ENCODE measurements around the gene CHN2.

The CHN2 gene

DNA sequence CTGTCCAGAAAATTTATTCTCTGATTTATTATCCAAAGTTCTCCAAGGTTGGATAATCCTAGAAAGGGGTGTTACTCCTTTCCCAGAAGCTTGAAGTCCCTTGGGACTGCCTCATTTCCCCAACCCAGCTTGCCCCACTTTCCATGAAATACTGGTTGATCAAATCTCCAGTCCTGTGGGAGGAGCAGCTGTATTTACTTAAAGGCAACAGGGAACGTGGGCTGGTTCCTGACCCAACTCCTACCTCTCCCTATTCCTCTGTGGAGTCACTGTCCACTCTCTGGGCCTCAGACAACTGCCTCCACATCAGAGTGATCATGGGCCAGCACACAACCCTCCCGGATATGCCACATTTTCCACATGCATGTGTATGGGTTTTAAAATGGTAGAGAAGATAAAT lies 202.8 kb downstream of the CHN2 start:
- no peak for ATAC-seq
- no peak for TF ChIP-seq TOX (CRISPR knock-in tag; IDR thresholded peaks at IDR 0.05; ENCODE audit: borderline replicate concordance)
- no peak for TF ChIP-seq TCF4 (CRISPR knock-in tag; IDR thresholded peaks at IDR 0.05; ENCODE audit: borderline replicate concordance)
- no peak for TF ChIP-seq ZFP3 (CRISPR knock-in tag; IDR thresholded peaks at IDR 0.05)
- TF ChIP-seq SNAI2 (CRISPR knock-in tag; IDR thresholded peaks at IDR 0.05), result no peak
- TF ChIP-seq ARNTL (CRISPR knock-in tag; IDR thresholded peaks at IDR 0.05; ENCODE audit: borderline replicate concordance, low read depth), result no peak
- TF ChIP-seq CSDC2 (CRISPR knock-in tag; IDR thresholded peaks at IDR 0.05), result no peak
- no peak for TF ChIP-seq PPARA (CRISPR knock-in tag; IDR thresholded peaks at IDR 0.05; ENCODE audit: borderline replicate concordance)
- TF ChIP-seq, protein P1, sequence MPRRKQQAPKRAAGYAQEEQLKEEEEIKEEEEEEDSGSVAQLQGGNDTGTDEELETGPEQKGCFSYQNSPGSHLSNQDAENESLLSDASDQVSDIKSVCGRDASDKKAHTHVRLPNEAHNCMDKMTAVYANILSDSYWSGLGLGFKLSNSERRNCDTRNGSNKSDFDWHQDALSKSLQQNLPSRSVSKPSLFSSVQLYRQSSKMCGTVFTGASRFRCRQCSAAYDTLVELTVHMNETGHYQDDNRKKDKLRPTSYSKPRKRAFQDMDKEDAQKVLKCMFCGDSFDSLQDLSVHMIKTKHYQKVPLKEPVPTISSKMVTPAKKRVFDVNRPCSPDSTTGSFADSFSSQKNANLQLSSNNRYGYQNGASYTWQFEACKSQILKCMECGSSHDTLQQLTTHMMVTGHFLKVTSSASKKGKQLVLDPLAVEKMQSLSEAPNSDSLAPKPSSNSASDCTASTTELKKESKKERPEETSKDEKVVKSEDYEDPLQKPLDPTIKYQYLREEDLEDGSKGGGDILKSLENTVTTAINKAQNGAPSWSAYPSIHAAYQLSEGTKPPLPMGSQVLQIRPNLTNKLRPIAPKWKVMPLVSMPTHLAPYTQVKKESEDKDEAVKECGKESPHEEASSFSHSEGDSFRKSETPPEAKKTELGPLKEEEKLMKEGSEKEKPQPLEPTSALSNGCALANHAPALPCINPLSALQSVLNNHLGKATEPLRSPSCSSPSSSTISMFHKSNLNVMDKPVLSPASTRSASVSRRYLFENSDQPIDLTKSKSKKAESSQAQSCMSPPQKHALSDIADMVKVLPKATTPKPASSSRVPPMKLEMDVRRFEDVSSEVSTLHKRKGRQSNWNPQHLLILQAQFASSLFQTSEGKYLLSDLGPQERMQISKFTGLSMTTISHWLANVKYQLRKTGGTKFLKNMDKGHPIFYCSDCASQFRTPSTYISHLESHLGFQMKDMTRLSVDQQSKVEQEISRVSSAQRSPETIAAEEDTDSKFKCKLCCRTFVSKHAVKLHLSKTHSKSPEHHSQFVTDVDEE (CRISPR knock-in tag; IDR thresholded peaks at IDR 0.05), result no peak
- TF ChIP-seq RARB (CRISPR knock-in tag; IDR thresholded peaks at IDR 0.05), result no peak
- TF ChIP-seq ZNF70 (CRISPR knock-in tag; IDR thresholded peaks at IDR 0.05), result no peak
- no peak for TF ChIP-seq ISL1 (CRISPR knock-in tag; IDR thresholded peaks at IDR 0.05)
- TF ChIP-seq, protein P2, sequence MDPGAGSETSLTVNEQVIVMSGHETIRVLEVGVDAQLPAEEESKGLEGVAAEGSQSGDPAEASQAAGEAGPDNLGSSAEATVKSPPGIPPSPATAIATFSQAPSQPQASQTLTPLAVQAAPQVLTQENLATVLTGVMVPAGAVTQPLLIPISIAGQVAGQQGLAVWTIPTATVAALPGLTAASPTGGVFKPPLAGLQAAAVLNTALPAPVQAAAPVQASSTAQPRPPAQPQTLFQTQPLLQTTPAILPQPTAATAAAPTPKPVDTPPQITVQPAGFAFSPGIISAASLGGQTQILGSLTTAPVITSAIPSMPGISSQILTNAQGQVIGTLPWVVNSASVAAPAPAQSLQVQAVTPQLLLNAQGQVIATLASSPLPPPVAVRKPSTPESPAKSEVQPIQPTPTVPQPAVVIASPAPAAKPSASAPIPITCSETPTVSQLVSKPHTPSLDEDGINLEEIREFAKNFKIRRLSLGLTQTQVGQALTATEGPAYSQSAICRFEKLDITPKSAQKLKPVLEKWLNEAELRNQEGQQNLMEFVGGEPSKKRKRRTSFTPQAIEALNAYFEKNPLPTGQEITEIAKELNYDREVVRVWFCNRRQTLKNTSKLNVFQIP (CRISPR knock-in tag; IDR thresholded peaks at IDR 0.05; ENCODE audit: borderline replicate concordance, low read depth), result no peak
- no peak for TF ChIP-seq ZFP30 (CRISPR knock-in tag; IDR thresholded peaks at IDR 0.05)
- TF ChIP-seq, protein P3, sequence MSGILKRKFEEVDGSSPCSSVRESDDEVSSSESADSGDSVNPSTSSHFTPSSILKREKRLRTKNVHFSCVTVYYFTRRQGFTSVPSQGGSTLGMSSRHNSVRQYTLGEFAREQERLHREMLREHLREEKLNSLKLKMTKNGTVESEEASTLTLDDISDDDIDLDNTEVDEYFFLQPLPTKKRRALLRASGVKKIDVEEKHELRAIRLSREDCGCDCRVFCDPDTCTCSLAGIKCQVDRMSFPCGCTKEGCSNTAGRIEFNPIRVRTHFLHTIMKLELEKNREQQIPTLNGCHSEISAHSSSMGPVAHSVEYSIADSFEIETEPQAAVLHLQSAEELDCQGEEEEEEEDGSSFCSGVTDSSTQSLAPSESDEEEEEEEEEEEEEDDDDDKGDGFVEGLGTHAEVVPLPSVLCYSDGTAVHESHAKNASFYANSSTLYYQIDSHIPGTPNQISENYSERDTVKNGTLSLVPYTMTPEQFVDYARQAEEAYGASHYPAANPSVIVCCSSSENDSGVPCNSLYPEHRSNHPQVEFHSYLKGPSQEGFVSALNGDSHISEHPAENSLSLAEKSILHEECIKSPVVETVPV (CRISPR knock-in tag; IDR thresholded peaks at IDR 0.05), result no peak
- TF ChIP-seq ZNF565 (CRISPR knock-in tag; conservative IDR thresholded peaks at IDR 0.05; ENCODE audit: low read depth), result no peak
- no peak for TF ChIP-seq ZNF8 (CRISPR knock-in tag; IDR thresholded peaks at IDR 0.05)
- TF ChIP-seq, protein P4, sequence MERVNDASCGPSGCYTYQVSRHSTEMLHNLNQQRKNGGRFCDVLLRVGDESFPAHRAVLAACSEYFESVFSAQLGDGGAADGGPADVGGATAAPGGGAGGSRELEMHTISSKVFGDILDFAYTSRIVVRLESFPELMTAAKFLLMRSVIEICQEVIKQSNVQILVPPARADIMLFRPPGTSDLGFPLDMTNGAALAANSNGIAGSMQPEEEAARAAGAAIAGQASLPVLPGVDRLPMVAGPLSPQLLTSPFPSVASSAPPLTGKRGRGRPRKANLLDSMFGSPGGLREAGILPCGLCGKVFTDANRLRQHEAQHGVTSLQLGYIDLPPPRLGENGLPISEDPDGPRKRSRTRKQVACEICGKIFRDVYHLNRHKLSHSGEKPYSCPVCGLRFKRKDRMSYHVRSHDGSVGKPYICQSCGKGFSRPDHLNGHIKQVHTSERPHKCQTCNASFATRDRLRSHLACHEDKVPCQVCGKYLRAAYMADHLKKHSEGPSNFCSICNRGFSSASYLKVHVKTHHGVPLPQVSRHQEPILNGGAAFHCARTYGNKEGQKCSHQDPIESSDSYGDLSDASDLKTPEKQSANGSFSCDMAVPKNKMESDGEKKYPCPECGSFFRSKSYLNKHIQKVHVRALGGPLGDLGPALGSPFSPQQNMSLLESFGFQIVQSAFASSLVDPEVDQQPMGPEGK (CRISPR knock-in tag; IDR thresholded peaks at IDR 0.05; ENCODE audit: borderline replicate concordance), result no peak
- TF ChIP-seq, protein P5, sequence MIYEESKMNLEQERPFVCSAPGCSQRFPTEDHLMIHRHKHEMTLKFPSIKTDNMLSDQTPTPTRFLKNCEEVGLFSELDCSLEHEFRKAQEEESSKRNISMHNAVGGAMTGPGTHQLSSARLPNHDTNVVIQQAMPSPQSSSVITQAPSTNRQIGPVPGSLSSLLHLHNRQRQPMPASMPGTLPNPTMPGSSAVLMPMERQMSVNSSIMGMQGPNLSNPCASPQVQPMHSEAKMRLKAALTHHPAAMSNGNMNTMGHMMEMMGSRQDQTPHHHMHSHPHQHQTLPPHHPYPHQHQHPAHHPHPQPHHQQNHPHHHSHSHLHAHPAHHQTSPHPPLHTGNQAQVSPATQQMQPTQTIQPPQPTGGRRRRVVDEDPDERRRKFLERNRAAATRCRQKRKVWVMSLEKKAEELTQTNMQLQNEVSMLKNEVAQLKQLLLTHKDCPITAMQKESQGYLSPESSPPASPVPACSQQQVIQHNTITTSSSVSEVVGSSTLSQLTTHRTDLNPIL (CRISPR knock-in tag; IDR thresholded peaks at IDR 0.05; ENCODE audit: low read depth), result no peak
- no peak for TF ChIP-seq OSR1 (CRISPR knock-in tag; IDR thresholded peaks at IDR 0.05)

DNA sequence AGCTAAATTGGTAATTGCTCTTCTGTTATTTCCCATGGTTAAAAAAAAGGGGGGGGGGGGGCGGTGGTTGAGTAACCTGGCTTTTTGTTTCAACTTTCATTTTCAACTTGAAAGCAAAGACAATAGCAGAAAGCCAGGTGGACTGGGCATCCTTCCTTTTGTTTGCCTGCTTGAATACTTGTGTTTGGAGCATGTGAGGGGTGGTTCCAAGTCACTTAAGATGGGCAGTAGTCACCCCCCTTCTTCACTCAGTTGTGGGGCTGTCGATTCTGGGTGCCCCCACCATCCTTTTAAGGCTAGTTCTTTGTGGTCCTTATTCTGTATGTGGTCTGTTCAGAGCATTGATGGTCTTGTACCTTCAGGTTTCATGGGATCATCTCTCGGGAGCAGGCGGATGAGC lies 203.4 kb downstream of the CHN2 start:
- no peak for ATAC-seq
- TF ChIP-seq, protein P1 (CRISPR knock-in tag; IDR thresholded peaks at IDR 0.05), result no peak
- TF ChIP-seq ZNF565 (CRISPR knock-in tag; conservative IDR thresholded peaks at IDR 0.05; ENCODE audit: low read depth) (no peak), ZC3H10 (CRISPR knock-in tag; IDR thresholded peaks at IDR 0.05) (no peak), ZNF8 (CRISPR knock-in tag; IDR thresholded peaks at IDR 0.05) (no peak), ZFP30 (CRISPR knock-in tag; IDR thresholded peaks at IDR 0.05) (no peak), PPARA (CRISPR knock-in tag; IDR thresholded peaks at IDR 0.05; ENCODE audit: borderline replicate concordance) (no peak), TCF4 (CRISPR knock-in tag; IDR thresholded peaks at IDR 0.05; ENCODE audit: borderline replicate concordance) (no peak), GLIS3 (CRISPR knock-in tag; IDR thresholded peaks at IDR 0.05) (no peak), BACH2 (CRISPR knock-in tag; IDR thresholded peaks at IDR 0.05; ENCODE audit: borderline replicate concordance) (no peak), ESRRG (CRISPR knock-in tag; IDR thresholded peaks at IDR 0.05) (no peak), ZNF70 (CRISPR knock-in tag; IDR thresholded peaks at IDR 0.05) (no peak), OSR1 (CRISPR knock-in tag; IDR thresholded peaks at IDR 0.05) (no peak), CSDC2 (CRISPR knock-in tag; IDR thresholded peaks at IDR 0.05) (no peak)
- TF ChIP-seq, protein P5 (CRISPR knock-in tag; IDR thresholded peaks at IDR 0.05; ENCODE audit: low read depth), result no peak
- TF ChIP-seq, protein P4 (CRISPR knock-in tag; IDR thresholded peaks at IDR 0.05; ENCODE audit: borderline replicate concordance), result no peak

Data from SK-N-SH treated with all-trans-retinoic acid at 6 μM for 48 hours (cell line).